GM12878 (cell line): ENCODE results near the gene ADCY10. TPM values are rescaled to one million over a fixed set of nuclear protein-coding genes. Genes with fewer than 3 reads are reported as not detected.

ENCODE experiments used
- ATAC-seq: fragments of 200-7000 bp; cut with Tn5 transposase; 3 replicates; pipeline ENCODE4 v1.9.1; 2020; ENCODE audit warnings: mild to moderate bottlenecking, moderate library complexity
- BruUV-seq: library from RNA; stranded (reverse); fragments of 400-500 nt; replicated peaks from 2 replicates; lab custom pipeline; 2021; lab: Mats Ljungman, UMichigan
- CTCF ChIA-PET: fragments of 300-600 bp; sonication (Branson Sonifier 250); formaldehyde crosslinking; extraction: SDS; loops from one replicate; lab custom pipeline; 2021; ENCODE audit warnings: inconsistent platforms; lab: Yijun Ruan, JAX
- POLR2A ChIA-PET: fragments of 350-600 bp; formaldehyde crosslinking; extraction: SDS; loops from one replicate; lab custom pipeline; 2021; ENCODE audit warnings: inconsistent platforms; lab: Charles Lee
- RAD21 ChIA-PET: fragments of 300-600 bp; sonication (Branson Sonifier 250); formaldehyde crosslinking; loops from one replicate; lab custom pipeline; 2023; ENCODE audit warnings: antibody characterized with exemption; ENCODE audit not compliant: unreplicated experiment; lab: Charles Lee
- SMC1A ChIA-PET: fragments of 300-600 bp; sonication (Branson Sonifier 250); formaldehyde crosslinking; loops from one replicate; lab custom pipeline; 2023; ENCODE audit not compliant: unreplicated experiment, uncharacterized antibody; lab: Charles Lee
- DNase-seq: peaks from one replicate; pipeline ENCODE4 v3.0.0-alpha.2; 2011; ENCODE audit warnings: low read depth, low spot score
- FAIRE-seq: peaks from 3 replicates; lab custom pipeline; 2011; peaks lifted over from hg19 to GRCh38; lab: Jason Lieb, UNC
- H2AFZ ChIP-seq: 2 replicates; pipeline ENCODE4 v1.6.0; 2011; ENCODE audit warnings: low read depth, low read length, control low read depth; ENCODE audit not compliant: control insufficient read depth
- H3K27ac ChIP-seq: 2 replicates; pipeline ENCODE4 v1.5.1; 2011; ENCODE audit warnings: control low read depth; ENCODE audit not compliant: control insufficient read depth, insufficient read depth
- H3K27me3 ChIP-seq, 2 experiments: replicated peaks in 1 of 2; 2 replicates each; pipeline versions ENCODE4 v1.6.0 to v1.6.1; 2011; ENCODE audit warnings: low read length in 1 of 2; ENCODE audit not compliant: control insufficient read depth in 2 of 2, insufficient read depth in 2 of 2
- H3K36me3 ChIP-seq, 2 experiments: 2 replicates each; pipeline ENCODE4 v1.5.1; 2011; ENCODE audit warnings: low read length in 1 of 2; ENCODE audit not compliant: control insufficient read depth in 2 of 2, insufficient read depth in 2 of 2
- H3K4me1 ChIP-seq: 2 replicates; pipeline ENCODE4 v1.6.1; 2011; ENCODE audit warnings: mild to moderate bottlenecking, low read length, moderate library complexity, mixed read lengths; ENCODE audit not compliant: control insufficient read depth, insufficient read depth
- H3K4me2 ChIP-seq: 2 replicates; pipeline ENCODE4 v1.6.0; 2011; ENCODE audit warnings: control low read depth; ENCODE audit not compliant: control insufficient read depth, insufficient read depth
- H3K4me3 ChIP-seq: fragments of 200-600 bp; sonication (generic); 2 replicates; pipeline ENCODE4 v1.5.1; 2016
- H3K79me2 ChIP-seq: 2 replicates; pipeline ENCODE4 v1.6.0; 2011; ENCODE audit warnings: low read length; ENCODE audit not compliant: control insufficient read depth, insufficient read depth
- H3K9ac ChIP-seq: 2 replicates; pipeline ENCODE4 v1.8.0; 2011; ENCODE audit warnings: low read length, control low read depth, mixed read lengths; ENCODE audit not compliant: control insufficient read depth, insufficient read depth
- H3K9me3 ChIP-seq: replicated peaks from 3 replicates; pipeline ENCODE4 v1.5.1; 2011; ENCODE audit warnings: mild to moderate bottlenecking, low read length; ENCODE audit not compliant: control insufficient read depth, insufficient read depth
- H4K20me1 ChIP-seq: 2 replicates; pipeline ENCODE4 v1.6.0; 2011; ENCODE audit not compliant: control insufficient read depth, insufficient read depth
- ATF2 ChIP-seq: IDR thresholded peaks from 2 replicates; pipeline ENCODE4 v1.6.1; 2012; ENCODE audit warnings: low read length, inconsistent platforms
- CHD1 ChIP-seq: IDR thresholded peaks from 2 replicates; pipeline ENCODE4 v1.6.1; 2012; ENCODE audit warnings: low read depth, low read length, improper control_type of control experiment
- CHD2 ChIP-seq: IDR thresholded peaks from 2 replicates; pipeline ENCODE4 v1.6.1; 2011; ENCODE audit warnings: low read depth, low read length, improper control_type of control experiment, borderline replicate concordance
- E2F4 ChIP-seq: IDR thresholded peaks from 2 replicates; pipeline ENCODE4 v1.6.1; 2012; ENCODE audit warnings: low read depth, low read length, improper control_type of control experiment
- FOXM1 ChIP-seq: IDR thresholded peaks from 2 replicates; pipeline ENCODE4 v1.6.1; 2012; ENCODE audit warnings: low read depth, mild to moderate bottlenecking, inconsistent platforms, low read length, moderate library complexity
- IKZF1 ChIP-seq: fragments of 450-650 bp; conservative IDR thresholded peaks from 2 replicates; pipeline ENCODE4 v1.6.1; 2017; ENCODE audit warnings: antibody characterized with exemption, mild to moderate bottlenecking
- MTA2 ChIP-seq: fragments of 450-650 bp; IDR thresholded peaks from 2 replicates; pipeline ENCODE4 v1.6.1; 2016; ENCODE audit warnings: low read depth, mild to moderate bottlenecking, moderate library complexity
- NFXL1 ChIP-seq: fragments of 450-650 bp; IDR thresholded peaks from 2 replicates; pipeline ENCODE4 v1.6.1; 2017; ENCODE audit warnings: antibody characterized with exemption, mild to moderate bottlenecking, borderline replicate concordance
- NFYA ChIP-seq: IDR thresholded peaks from 2 replicates; pipeline ENCODE4 v1.6.1; 2011; ENCODE audit warnings: low read depth, mild to moderate bottlenecking, low read length, improper control_type of control experiment, borderline replicate concordance
- NRF1 ChIP-seq: conservative IDR thresholded peaks from 2 replicates; pipeline ENCODE4 v1.6.1; 2011; ENCODE audit warnings: mild to moderate bottlenecking, low read depth, low read length, improper control_type of control experiment
- RCOR1 ChIP-seq: conservative IDR thresholded peaks from 2 replicates; pipeline ENCODE4 v1.6.1; 2012; ENCODE audit warnings: low read depth, low read length, improper control_type of control experiment
- RELA ChIP-seq: fragments of 450-650 bp; IDR thresholded peaks from 2 replicates; pipeline ENCODE4 v1.8.0; 2014; ENCODE audit warnings: borderline replicate concordance; ENCODE audit not compliant: partially characterized antibody
- RUNX3 ChIP-seq: IDR thresholded peaks from 2 replicates; pipeline ENCODE4 v1.6.1; 2012; ENCODE audit warnings: low read length, inconsistent platforms
- TCF12 ChIP-seq: IDR thresholded peaks from 2 replicates; pipeline ENCODE4 v1.6.1; 2011; ENCODE audit warnings: low read depth, mild to moderate bottlenecking, low read length
- ZBTB11 ChIP-seq: fragments of 450-650 bp; formaldehyde crosslinking; IDR thresholded peaks from 2 replicates; pipeline ENCODE4 v1.5.0; 2022; ENCODE audit warnings: mild to moderate bottlenecking, missing genetic modification characterization
- ZNF274 ChIP-seq: IDR thresholded peaks from one replicate; pipeline ENCODE4 v1.8.0; 2011; ENCODE audit not compliant: insufficient read length, insufficient read depth
- ZNF592 ChIP-seq: fragments of 450-650 bp; IDR thresholded peaks from 2 replicates; pipeline ENCODE4 v1.6.1; 2017; ENCODE audit warnings: mild to moderate bottlenecking, moderate library complexity
- in situ Hi-C: fragments of 300-500 bp; cut with MboI; formaldehyde crosslinking; loops from 9 replicates; pipeline ENCODE4 v1.14.3; 2018; ENCODE audit warnings: mixed read lengths
- intact Hi-C: fragments of 100-400 bp; cut with micrococcal nuclease; formaldehyde crosslinking; loops from one replicate; pipeline ENCODE4 v1.14.2; 2022; ENCODE audit not compliant: unreplicated experiment
- polyA plus RNA-seq, 11 experiments: library from polyadenylated mRNA; depleted of rRNA in 4 of 11; unstranded in 6 of 11; stranded (reverse) in 5 of 11; fragments of >200 nt; fragmentation: Nextera tagmentation in 4 of 11; fragmentation: Illumina TruSeq in 1 of 11; extraction: Ambion mirVana in 4 of 11; extraction: Trizol in 1 of 11; gene quantifications; 1 replicate in 1 of 11; 2 replicates in 10 of 11; pipeline versions ENCODE4 v1.2.1 to v1.2.3, GENCODE V29; 2011 to 2016; ENCODE audit warnings: inconsistent platforms in 2 of 11, missing spikeins in 2 of 11, low read depth in 1 of 11
- total RNA-seq, 4 experiments: library from RNA; depleted of rRNA in 3 of 4; stranded (reverse); fragments of >200 nt in 3 of 4; fragmentation: Illumina TruSeq in 1 of 4; extraction: Trizol in 1 of 4; gene quantifications; 2 replicates each; pipeline versions ENCODE4 v1.2.1 to v1.2.3, GENCODE V29; 2013 to 2021

The ADCY10 gene
- total and polyA plus RNA-seq, 10 of the 15 experiments (the other 5 are each of a cell fraction or from before 2014, with no cell fraction given): 0.13 to 0.22 TPM; not detected in 8

- Histone ChIP-seq H3K9ac (no peak overlapping the region), H3K4me1 (no peaks in the 10 kb centered on the region), H3K36me3 (no peaks in the 10 kb centered on the region), H3K27ac (no peak overlapping the region), H3K4me3 (no peak overlapping the region), H3K4me2 (no peak overlapping the region), H2AFZ (no peak overlapping the region), H3K79me2 (no peaks in the 10 kb centered on the region), H3K27me3 (no peaks in the 10 kb centered on the region), H3K9me3 (no peaks in the 10 kb centered on the region), H4K20me1 (no peaks in the 10 kb centered on the region)
- DNase-seq (no peak), FAIRE-seq (no peak), ATAC-seq (no peak)
- RAD21 ChIA-PET: no interaction called here
- SMC1A ChIA-PET: no interaction called here
- in situ Hi-C loops: no loop called here
- CTCF ChIA-PET: no interaction called here
- intact Hi-C loops: no loop called here
- BruUV-seq: no TSS peak
- POLR2A ChIA-PET: no interaction called here
- TF ChIP-seq NRF1 (no peak), MTA2 (no peak), ATF2 (no peak), NFYA (no peak), ZNF274 (no peak), IKZF1 (no peak), RCOR1 (no peak), RUNX3 (no peak), E2F4 (no peak), ZNF592 (no peak), FOXM1 (no peak), NFXL1 (no peak), ZBTB11 (CRISPR knock-in tag) (no peak), CHD2 (no peak), TCF12 (no peak), RELA (no peak), CHD1 (no peak)
Observed at GRCh38 chr1:167890400-167890799, 23.5 kb downstream of the ADCY10 start.
